Immature natural killer cell (primary cell): Measurements from ENCODE around the gene CCDC171. TPM values are rescaled to one million over a fixed set of nuclear protein-coding genes. Genes with fewer than 3 reads are reported as not detected.

Source experiments
- polyA plus RNA-seq, 3 donors: library from polyadenylated mRNA; unstranded; fragments of 300-500 nt; fragmentation: Illumina TruSeq; gene quantifications; one replicate each; pipeline ENCODE4 v1.2.3, GENCODE V29; 2021

CCDC171 gene
- polyA plus RNA-seq, 3 donors from 2014 or later: 0.33 to 0.62 TPM; not detected in 1

Other genes starting within 250 kb of the CCDC171 start
- 10 to 100 TPM in 1 of 3 donors, 1 to 10 TPM in 2; 3.8 to 10.4 (median 7.9) TPM for gene TTC39B, start 245.8 kb upstream of the CCDC171 start, polyA plus RNA-seq
- 10 to 100 TPM in 2 of 3 donors, 1 to 10 TPM in 1; 9.9 to 17.0 (median 11.3) TPM for gene SNAPC3, start 130.2 kb upstream of the CCDC171 start, polyA plus RNA-seq
- 10 to 100 TPM; 26.7 to 73.0 (median 64.8) TPM for gene PSIP1, start 42.1 kb upstream of the CCDC171 start, polyA plus RNA-seq